Activated CD4-positive, alpha-beta T cell treated with anti-CD3 and anti-CD28 coated beads for 1 hour (primary cell): ENCODE data around the gene MARCHF5.
"Not testable (repeated sequence)": the region's sequence is repeated elsewhere in the genome, so short reads cannot be mapped to it uniquely, and the experiment has no call there.

Experiments
- DNase-seq: peaks from one replicate; pipeline ENCODE4 v3.0.0-alpha.2; 2020

Gene MARCHF5

DNA sequence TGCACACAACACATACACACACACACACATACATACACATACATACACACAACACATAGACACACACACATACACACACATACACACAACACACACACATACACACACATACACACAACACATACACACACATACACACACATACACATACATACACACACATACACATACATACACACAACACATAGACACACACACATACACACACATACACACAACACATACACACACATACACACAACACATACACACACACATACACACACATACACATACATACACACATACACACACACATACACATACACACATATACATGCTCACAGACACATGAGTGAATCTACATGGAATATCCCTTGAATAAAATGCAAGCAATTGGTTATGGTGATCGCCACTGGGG is 102.2 kb downstream of the MARCHF5 start:
- DNase-seq: not testable (repeated sequence)

DNA sequence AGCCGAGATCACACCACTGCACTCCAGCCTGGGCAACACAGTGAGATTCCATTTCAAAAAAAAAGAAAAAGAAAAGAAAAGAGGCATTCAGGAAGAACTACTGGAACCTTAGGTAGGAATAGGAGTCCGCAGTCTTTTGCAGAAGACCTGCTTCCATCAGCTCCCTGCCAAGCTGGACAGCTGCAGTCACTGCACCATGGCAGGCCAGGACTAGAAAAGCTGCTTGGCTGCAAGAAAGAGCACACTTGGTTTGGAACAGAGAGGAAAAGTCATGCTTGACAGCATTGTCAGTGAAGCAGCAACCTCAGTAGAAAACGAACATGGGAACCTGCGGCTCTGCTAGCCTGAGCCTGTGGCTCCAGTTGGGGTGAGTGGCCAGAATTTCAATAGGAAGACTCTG is 104.3 kb downstream of the MARCHF5 start:
- DNase-seq: no peak

DNA sequence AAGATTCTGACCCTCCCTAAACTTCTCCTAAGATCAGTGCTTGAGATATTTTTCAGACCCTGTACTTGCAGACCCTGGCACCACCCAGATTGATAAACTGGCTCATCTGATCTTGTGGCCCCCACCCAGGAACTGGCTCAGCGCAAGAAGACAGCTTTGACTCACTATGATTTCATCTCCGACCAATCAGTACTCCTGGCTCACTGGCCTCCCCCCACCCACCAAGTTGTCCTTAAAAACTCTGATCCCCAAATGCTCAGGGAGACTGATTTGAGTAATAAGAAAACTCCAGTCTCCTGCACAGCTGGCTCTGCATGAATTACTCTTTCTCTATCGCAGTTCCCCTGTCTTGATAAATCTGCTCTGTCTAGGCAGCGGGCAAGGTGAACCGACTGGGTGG is 111.3 kb downstream of the MARCHF5 start:
- DNase-seq: not testable (repeated sequence)
